Activated naive CD4-positive, alpha-beta T cell treated with anti-CD3 and anti-CD28 coated beads for 36 hours (primary cell): Measurements from ENCODE around the gene ESD. TPM values are rescaled to one million over a fixed set of nuclear protein-coding genes. Genes with fewer than 3 reads are reported as not detected.
"Not testable (repeated sequence)": the region's sequence is repeated elsewhere in the genome, so short reads cannot be mapped to it uniquely, and the experiment has no call there.

Source experiments
- CTCF ChIA-PET: fragments of 350-600 bp; sonication (Branson Sonifier 250); formaldehyde crosslinking; loops from one replicate; lab custom pipeline; 2021; ENCODE audit warnings: antibody characterized with exemption; lab: Charles Lee
- DNase-seq: peaks from one replicate; pipeline ENCODE4 v3.0.0-alpha.2; 2020
- H3K27ac Mint-ChIP-seq: one replicate; pipeline ENCODE4 v1.8.0; 2021; ENCODE audit warnings: mild to moderate bottlenecking, mixed read lengths
- H3K27me3 Mint-ChIP-seq: one replicate; pipeline ENCODE4 v1.8.0; 2021; ENCODE audit warnings: low read depth, mixed read lengths
- H3K36me3 Mint-ChIP-seq: one replicate; pipeline ENCODE4 v1.8.0; 2021; ENCODE audit warnings: low read depth, mixed read lengths
- H3K4me1 Mint-ChIP-seq: one replicate; pipeline ENCODE4 v1.8.0; 2021; ENCODE audit warnings: low read depth, mixed read lengths
- H3K4me3 Mint-ChIP-seq: one replicate; pipeline ENCODE4 v1.8.0; 2021; ENCODE audit warnings: mild to moderate bottlenecking, moderate library complexity, mixed read lengths
- H3K9me3 Mint-ChIP-seq: one replicate; pipeline ENCODE4 v1.8.0; 2021; ENCODE audit warnings: mixed read lengths
- intact Hi-C: fragments of 100-400 bp; cut with micrococcal nuclease; formaldehyde crosslinking; loops from one replicate; pipeline ENCODE4 v1.15.1; 2023
- total RNA-seq, 2 experiments: library from RNA; stranded (reverse); gene quantifications; one replicate each; pipeline ENCODE4 v1.2.3, GENCODE V29; 2021

ESD gene
- total RNA-seq, 2 experiments from 2014 or later: 150 to 153 TPM

DNA sequence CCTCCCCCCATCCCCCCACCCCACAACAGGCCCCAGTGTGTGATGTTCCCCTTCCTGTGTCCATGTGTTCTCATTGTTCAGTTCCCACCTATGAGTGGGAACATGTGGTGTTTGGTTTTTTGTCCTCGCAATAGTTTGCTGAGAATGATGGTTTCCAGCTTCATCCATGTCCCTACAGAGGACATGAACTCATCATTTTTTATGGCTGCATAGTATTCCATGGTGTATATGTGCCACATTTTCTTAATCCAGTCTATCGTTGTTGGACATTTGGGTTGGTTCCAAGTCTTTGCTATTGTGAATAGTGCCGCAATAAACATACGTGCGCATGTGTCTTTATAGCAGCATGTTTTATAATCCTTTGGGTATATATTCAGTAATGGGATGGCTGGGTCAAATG, 41.5 kb downstream of the ESD start:
- H3K27me3 Mint-ChIP-seq, H3K9me3 Mint-ChIP-seq, DNase-seq, H3K27ac Mint-ChIP-seq, H3K4me3 Mint-ChIP-seq, CTCF ChIA-PET, H3K36me3 Mint-ChIP-seq, intact Hi-C loops: not testable (repeated sequence)
- H3K4me1 Mint-ChIP-seq: peaks cover 14% of the 10 kb centered on the region

DNA sequence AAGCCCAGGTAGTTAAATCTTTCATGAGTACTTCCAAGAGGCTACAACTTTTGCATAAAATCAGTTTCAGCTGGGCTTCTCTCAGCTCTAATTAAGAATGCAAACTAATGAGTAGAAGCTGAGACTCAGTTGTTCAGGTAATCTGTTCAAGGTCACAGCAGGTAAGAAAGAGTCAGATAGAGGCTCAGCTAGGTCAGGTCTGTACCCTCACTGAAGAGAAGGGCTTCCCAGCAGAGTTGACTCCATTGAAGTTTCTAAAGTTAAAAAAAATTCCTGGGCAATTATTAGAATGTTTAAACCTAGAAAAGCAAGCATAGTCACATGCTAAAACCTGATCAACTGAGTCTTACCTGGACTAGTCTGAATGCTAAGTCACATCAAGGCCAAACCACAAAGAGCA, 42.1 kb downstream of the ESD start:
- H3K4me1 Mint-ChIP-seq: peaks cover 14% of the 10 kb centered on the region

DNA sequence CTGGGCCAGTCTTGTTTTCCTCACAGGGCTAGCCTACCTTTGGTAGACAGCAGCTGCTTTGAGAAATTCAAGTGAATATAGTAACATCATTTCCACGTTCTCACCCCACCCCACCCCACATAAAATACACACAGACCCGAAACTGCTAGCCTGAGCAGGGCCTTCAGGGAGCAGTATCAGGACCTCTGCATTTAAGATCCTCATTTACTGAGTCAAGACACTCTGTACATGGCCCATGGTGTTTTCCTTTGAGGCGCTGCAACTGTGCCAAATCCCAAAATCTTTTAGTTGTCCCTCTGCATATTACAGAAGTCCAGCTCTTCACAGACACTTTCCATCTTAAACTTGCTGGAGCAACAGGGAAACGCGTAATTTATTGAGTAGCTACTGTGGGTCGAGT, 43.0 kb downstream of the ESD start:
- intact Hi-C loops: no loop called here
- Mint-ChIP-seq H3K36me3 (peaks cover 10% of the 10 kb centered on the region), H3K27me3 (no peaks in the 10 kb centered on the region), H3K4me1 (peaks cover 14% of the 10 kb centered on the region), H3K9me3 (no peaks in the 10 kb centered on the region), H3K27ac (no peak overlapping the region), H3K4me3 (no peak overlapping the region)
- CTCF ChIA-PET: interaction anchor here (0.8 kb wide), 1 partner anchor 202 kb away, joined by 3 read pairs; no protein-coding TSS in a partner anchor
- no peak for DNase-seq

More for the DNA sequence above, 42.1 kb downstream of the ESD start:
- H3K36me3 Mint-ChIP-seq: peaks cover 10% of the 10 kb centered on the region
- H3K4me3 Mint-ChIP-seq: no peak overlapping the region
- CTCF ChIA-PET: interaction anchor here (0.8 kb wide), 1 partner anchor 203 kb away, joined by 3 read pairs; no protein-coding TSS in a partner anchor
- no peak overlapping the region for H3K27ac Mint-ChIP-seq
- H3K27me3 Mint-ChIP-seq: no peaks in the 10 kb centered on the region
- intact Hi-C loops: no loop called here
- H3K9me3 Mint-ChIP-seq: no peaks in the 10 kb centered on the region
- DNase-seq: no peak

DNA sequence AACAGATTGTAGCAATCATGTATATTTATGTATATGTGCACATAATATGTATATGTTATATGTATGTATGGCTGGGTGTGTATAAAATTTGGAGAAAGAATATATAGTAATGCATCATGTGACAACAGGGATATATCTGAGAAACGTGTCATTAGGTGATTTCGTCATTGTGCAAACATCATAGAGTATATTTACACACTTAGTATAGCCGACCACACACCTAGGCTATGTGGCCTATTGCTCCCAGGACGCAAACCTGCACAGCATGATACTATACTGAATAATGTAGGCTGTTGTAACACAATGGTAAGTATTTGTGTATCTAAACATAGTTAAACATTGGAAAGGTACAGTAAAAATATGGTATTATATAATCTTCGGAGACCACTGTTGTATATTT, 43.8 kb downstream of the ESD start:
- intact Hi-C loops: no loop called here
- Mint-ChIP-seq H3K27me3 (no peaks in the 10 kb centered on the region), H3K4me1 (peaks cover 14% of the 10 kb centered on the region), H3K9me3 (no peaks in the 10 kb centered on the region), H3K4me3 (no peak overlapping the region), H3K36me3 (peaks cover 10% of the 10 kb centered on the region), H3K27ac (no peak overlapping the region)
- CTCF ChIA-PET: no interaction called here
- DNase-seq: no peak

DNA sequence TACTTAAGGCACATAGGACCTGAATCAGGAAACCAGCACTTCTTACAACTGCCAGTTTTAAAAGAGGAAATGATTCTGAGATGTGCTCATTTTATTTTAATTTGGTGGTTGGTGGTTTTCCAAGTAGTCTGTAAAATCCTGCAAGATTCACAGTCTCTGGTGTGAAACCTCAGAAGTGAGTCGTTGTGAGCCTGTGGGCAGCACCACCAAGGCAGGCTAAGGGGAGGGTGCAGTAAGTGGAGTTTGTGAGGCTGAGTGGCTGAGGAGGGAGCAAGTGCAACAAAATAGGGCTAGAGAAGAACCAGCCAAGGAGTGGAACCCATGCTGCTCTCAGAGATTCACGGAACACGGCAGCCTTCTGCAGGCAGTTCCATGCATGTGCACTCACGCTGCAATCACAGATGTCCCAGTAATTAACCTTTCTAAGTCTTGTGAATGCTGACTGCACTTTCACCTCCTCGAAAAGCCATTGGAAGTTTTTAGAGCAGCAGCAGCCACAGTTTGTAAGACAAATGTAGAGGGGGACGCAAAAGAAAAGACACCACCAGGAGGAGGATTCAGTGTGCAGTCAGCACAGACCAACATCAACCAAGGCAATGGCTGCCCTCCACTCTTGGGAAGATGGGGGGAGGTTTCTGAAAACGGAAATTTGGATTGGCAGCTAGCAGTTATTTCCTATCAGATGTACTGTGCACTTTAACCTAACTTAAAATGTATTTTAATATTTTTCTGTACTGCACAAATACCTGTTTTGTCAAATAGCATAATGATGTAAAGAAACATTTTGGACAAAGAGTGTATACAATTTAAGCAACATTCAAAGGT, 44.9 kb downstream of the ESD start:
- peak; percentile 74 for DNase-seq
- H3K36me3 Mint-ChIP-seq: peaks cover 10% of the 10 kb centered on the region
- H3K27me3 Mint-ChIP-seq: no peaks in the 10 kb centered on the region
- H3K9me3 Mint-ChIP-seq: no peaks in the 10 kb centered on the region
- peak overlapping the region; percentile 57 for H3K27ac Mint-ChIP-seq
- CTCF ChIA-PET: interaction anchor here (0.6 to 0.8 kb wide), 5 partner anchors 12 to 1166 kb away, joined by 3 to 6 read pairs (median 3); no protein-coding TSS in a partner anchor
- intact Hi-C loops: loop anchor here (1.0 to 2.0 kb wide), 3 partner anchors 45 to 259 kb away; partner anchors contain the start of gene ESD
- peaks cover 14% of the 10 kb centered on the region for H3K4me1 Mint-ChIP-seq
- no peak overlapping the region for H3K4me3 Mint-ChIP-seq

DNA sequence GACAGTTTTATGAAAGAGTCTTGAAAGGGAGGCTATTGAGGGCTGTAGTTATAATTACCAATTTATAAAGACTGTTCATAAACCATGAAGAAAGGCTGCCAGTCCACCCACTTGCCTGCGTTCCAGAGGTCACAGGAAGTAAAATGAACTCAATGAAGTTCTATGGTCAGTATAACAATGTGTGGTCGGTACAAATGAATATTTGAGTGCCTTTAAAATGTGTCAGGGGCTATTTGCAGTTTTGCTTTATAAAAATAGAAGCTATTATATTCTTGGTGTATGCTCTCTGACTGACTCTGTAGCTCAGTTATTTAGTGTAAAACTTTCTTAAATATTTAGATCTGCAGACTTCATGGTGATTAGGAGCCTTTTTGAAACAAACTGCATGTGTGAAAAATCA, 47.0 kb downstream of the ESD start:
- intact Hi-C loops: loop anchor here (2.0 kb wide), 1 partner anchor 47 kb away; the partner anchor contains the start of gene ESD
- H3K27ac Mint-ChIP-seq: no peak overlapping the region
- H3K9me3 Mint-ChIP-seq: no peaks in the 10 kb centered on the region
- no peaks in the 10 kb centered on the region for H3K27me3 Mint-ChIP-seq
- peaks cover 14% of the 10 kb centered on the region for H3K4me1 Mint-ChIP-seq
- CTCF ChIA-PET: interaction anchor here (0.6 kb wide), 1 partner anchor 253 kb away, joined by 6 read pairs; no protein-coding TSS in a partner anchor
- H3K36me3 Mint-ChIP-seq: peaks cover 18% of the 10 kb centered on the region
- DNase-seq: no peak
- no peak overlapping the region for H3K4me3 Mint-ChIP-seq

DNA sequence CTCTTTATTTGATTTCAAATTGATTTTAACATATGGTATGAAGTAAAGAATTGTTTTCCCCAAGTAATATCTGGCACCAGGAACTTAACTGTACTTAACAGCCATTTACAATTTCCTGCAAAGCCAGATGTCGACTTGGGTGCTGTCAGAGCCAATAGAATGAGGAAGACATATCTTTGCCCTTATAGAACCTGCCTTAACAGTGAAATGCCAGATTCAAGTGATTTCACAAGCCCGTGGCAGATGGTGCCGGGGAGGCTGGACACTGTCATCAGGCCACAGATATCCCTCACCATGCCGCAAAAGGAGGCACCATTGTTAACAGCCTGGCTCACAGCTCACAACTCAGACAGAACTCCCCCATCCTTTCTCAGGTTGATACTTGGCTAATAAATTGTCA, 48.7 kb downstream of the ESD start:
- CTCF ChIA-PET: no interaction called here
- no peaks in the 10 kb centered on the region for H3K27me3 Mint-ChIP-seq
- H3K27ac Mint-ChIP-seq: no peak overlapping the region
- H3K9me3 Mint-ChIP-seq: no peaks in the 10 kb centered on the region
- peaks cover 14% of the 10 kb centered on the region for H3K4me1 Mint-ChIP-seq
- intact Hi-C loops: no loop called here
- H3K36me3 Mint-ChIP-seq: peaks cover 19% of the 10 kb centered on the region
- H3K4me3 Mint-ChIP-seq: no peak overlapping the region
- no peak for DNase-seq

DNA sequence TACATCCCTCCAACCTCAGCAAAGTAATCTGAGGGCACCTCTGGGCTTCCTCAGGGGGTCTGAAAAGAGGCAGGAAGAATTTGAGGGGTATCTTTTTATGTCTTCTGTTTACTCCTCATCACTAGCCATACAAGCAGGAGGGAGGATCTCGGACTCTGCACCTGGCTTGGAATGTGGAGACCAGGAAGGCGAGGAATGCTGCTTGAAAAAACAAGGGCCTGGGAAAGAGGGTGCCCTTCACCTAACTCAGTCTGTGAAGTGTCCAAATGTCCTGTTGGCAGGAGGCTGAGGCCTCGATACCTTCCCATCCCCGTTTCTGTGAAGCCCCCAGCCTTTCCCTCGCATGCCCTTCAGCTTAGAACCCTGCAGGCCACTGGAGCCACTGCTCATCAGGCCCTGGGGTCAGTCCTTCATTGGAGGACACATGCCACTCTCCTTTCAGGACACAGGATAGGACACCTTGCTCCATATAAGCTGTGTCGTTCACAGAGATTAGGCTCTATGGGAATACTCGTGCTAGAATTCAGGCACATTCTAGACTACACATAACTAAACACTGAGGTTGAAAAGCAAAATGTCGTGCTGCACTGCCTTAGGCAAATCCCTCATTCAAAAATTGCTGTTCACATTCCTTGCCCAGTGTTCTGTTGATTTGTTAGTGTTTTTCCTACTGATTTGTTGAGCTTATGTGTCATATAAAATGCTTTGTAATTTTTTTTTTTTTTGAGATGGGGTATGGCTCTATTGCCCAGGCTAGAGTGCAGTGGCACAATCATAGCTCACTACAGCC, 49.7 kb downstream of the ESD start:
- peaks cover 19% of the 10 kb centered on the region for H3K36me3 Mint-ChIP-seq
- intact Hi-C loops: no loop called here
- no peak for DNase-seq
- no peak overlapping the region for H3K4me3 Mint-ChIP-seq
- H3K27me3 Mint-ChIP-seq: no peaks in the 10 kb centered on the region
- peaks cover 14% of the 10 kb centered on the region for H3K4me1 Mint-ChIP-seq
- no peak overlapping the region for H3K27ac Mint-ChIP-seq
- H3K9me3 Mint-ChIP-seq: no peaks in the 10 kb centered on the region
- CTCF ChIA-PET: interaction anchor here (0.6 kb wide), 2 partner anchors 738 to 1237 kb away, joined by 5 to 9 read pairs; no protein-coding TSS in a partner anchor

DNA sequence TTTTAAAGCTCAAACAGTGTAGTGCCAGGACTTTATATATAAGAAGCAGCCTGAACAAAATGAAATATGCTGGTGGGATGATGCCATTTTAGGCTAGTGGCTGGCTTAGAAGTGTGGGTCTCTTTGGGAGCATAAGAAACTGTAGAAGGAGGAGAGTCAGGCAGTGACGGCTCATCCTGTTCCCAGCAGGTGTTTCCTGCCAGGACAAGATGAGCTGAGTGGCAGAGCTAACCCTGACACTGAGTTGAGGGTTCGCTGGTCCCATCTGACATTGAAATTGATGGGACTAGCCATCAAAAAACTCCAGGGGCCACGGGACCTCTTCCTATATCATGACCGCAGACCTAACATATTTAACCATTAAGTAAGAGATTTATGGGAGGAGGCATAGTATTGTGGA, 51.3 kb downstream of the ESD start:
- H3K9me3 Mint-ChIP-seq: no peaks in the 10 kb centered on the region
- H3K4me1 Mint-ChIP-seq: peaks cover under 1% of the 10 kb centered on the region
- H3K27me3 Mint-ChIP-seq: no peaks in the 10 kb centered on the region
- no peak overlapping the region for H3K27ac Mint-ChIP-seq
- DNase-seq: no peak
- H3K36me3 Mint-ChIP-seq: peaks cover 22% of the 10 kb centered on the region
- no peak overlapping the region for H3K4me3 Mint-ChIP-seq
- CTCF ChIA-PET: no interaction called here
- intact Hi-C loops: no loop called here

DNA sequence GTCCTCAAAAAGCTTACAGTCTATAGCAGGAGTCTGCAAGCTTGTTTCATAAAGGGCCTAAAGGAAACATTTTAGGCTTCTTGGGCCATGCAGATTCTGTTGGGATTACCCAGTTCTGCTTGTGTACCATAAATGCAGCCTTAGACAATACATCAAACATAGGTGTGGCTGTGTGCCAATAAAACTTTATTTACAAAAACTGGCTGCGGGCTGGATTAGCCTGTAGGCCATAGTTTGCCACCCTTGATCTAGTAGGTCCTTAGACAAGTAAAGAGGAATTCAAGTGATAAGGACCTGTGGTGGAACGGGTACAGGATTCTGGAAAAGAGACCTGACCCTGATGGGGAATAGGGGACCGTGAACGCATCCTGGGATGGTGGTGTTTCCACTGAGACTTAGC, 51.9 kb downstream of the ESD start:
- no peaks in the 10 kb centered on the region for H3K4me1 Mint-ChIP-seq
- intact Hi-C loops: no loop called here
- peaks cover 18% of the 10 kb centered on the region for H3K36me3 Mint-ChIP-seq
- H3K4me3 Mint-ChIP-seq: no peak overlapping the region
- H3K27me3 Mint-ChIP-seq: no peaks in the 10 kb centered on the region
- CTCF ChIA-PET: no interaction called here
- no peak overlapping the region for H3K27ac Mint-ChIP-seq
- no peak for DNase-seq
- no peaks in the 10 kb centered on the region for H3K9me3 Mint-ChIP-seq

DNA sequence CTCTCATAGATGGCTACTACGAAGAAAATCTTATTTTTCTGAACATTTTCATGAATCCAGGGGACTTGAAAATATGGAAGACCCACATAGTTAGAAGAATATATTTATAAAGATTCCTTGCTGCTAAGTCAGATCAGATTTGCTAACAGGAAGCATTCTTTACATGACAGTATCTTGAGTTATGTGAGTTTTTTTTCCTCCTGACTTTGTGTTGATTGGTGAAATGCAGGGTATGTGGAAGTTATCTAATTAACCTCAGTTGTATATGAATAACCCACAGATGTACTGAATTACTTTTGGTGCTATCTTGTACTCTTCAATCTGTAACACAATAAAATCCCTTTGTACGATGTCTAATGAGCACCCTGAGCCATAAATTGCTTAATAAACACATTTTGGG, 53.8 kb downstream of the ESD start:
- Mint-ChIP-seq H3K9me3 (no peaks in the 10 kb centered on the region), H3K4me1 (no peaks in the 10 kb centered on the region), H3K4me3 (no peak overlapping the region), H3K27me3 (no peaks in the 10 kb centered on the region), H3K36me3 (peaks cover 18% of the 10 kb centered on the region), H3K27ac (no peak overlapping the region)
- intact Hi-C loops: no loop called here
- CTCF ChIA-PET: interaction anchor here (0.6 to 0.7 kb wide), 2 partner anchors 61 to 67 kb away, joined by 3 to 4 read pairs; no protein-coding TSS in a partner anchor
- DNase-seq: no peak

DNA sequence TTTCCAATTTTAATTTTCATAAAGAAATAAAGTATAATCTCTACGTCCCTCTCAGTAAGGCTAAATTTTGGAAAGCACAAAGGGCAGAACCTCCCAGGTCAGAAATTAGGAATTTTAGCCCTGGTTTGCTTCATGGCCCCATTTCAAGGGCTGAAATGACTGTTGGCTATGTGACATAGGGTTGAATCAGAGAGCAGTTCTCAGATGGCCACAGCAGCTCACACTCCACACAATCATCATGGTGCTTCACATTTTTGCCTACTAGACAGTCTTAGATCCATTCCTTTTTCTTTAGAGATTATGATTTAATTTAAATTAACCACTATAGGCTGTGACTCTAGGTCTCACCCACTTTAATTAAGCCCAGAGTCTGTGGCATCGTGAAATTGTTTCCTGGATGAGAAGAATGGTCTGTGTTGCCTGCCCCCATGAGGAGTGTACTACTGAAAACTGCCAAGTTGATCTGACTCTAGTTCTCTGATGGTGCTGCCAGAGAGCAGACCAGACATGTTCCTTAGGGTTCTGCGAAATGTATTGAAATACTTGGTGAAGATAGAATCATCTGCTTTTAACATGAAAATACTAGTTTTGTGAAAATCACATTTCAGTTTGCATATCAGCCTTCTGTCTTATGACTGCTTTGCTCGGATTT, 57.4 kb downstream of the ESD start:
- H3K27ac Mint-ChIP-seq: no peak overlapping the region
- H3K4me3 Mint-ChIP-seq: no peak overlapping the region
- intact Hi-C loops: no loop called here
- no peak for DNase-seq
- no peaks in the 10 kb centered on the region for H3K9me3 Mint-ChIP-seq
- no peaks in the 10 kb centered on the region for H3K4me1 Mint-ChIP-seq
- CTCF ChIA-PET: interaction anchor here (1.2 kb wide), 1 partner anchor 188 kb away, joined by 3 read pairs; no protein-coding TSS in a partner anchor
- H3K27me3 Mint-ChIP-seq: no peaks in the 10 kb centered on the region
- peaks cover 13% of the 10 kb centered on the region for H3K36me3 Mint-ChIP-seq
